SJCRH30 (cell line): Measurements from ENCODE around the gene BSCL2. TPM values are rescaled to one million over a fixed set of nuclear protein-coding genes. Genes with fewer than 3 reads are reported as not detected.

Source experiments
- DNase-seq, 2 experiments: peaks; one replicate each; pipeline ENCODE4 v3.0.0-alpha.2; 2015 to 2020
- H3K27ac ChIP-seq: fragments of 250-450 bp; sonication (Bioruptor Pico); 2 replicates; pipeline ENCODE4 v1.5.1; 2020; ENCODE audit warnings: mild to moderate bottlenecking, moderate library complexity
- H3K27me3 ChIP-seq: fragments of 250-450 bp; sonication (Bioruptor Pico); 2 replicates; pipeline ENCODE4 v1.5.1; 2020; ENCODE audit warnings: mild to moderate bottlenecking, moderate library complexity
- H3K36me3 ChIP-seq: fragments of 250-450 bp; sonication (Bioruptor Pico); 2 replicates; pipeline ENCODE4 v1.5.1; 2020; ENCODE audit warnings: mild to moderate bottlenecking, moderate library complexity
- H3K4me1 ChIP-seq: fragments of 250-450 bp; sonication (Bioruptor Pico); 2 replicates; pipeline ENCODE4 v1.5.1; 2020; ENCODE audit warnings: mild to moderate bottlenecking, moderate library complexity
- H3K4me3 ChIP-seq: fragments of 250-450 bp; sonication (Bioruptor Pico); 2 replicates; pipeline ENCODE4 v1.5.1; 2020; ENCODE audit warnings: mild to moderate bottlenecking, moderate library complexity
- H3K9me3 ChIP-seq: fragments of 250-450 bp; sonication (Bioruptor Pico); replicated peaks from 2 replicates; pipeline ENCODE4 v1.5.1; 2020; ENCODE audit warnings: mild to moderate bottlenecking, moderate library complexity
- total RNA-seq: library from RNA; depleted of rRNA; stranded (reverse); fragments of >200 nt; shearing (Covaris generic); gene quantifications from 2 replicates; pipeline ENCODE4 v1.2.3, GENCODE V29; 2014

BSCL2 gene
- total RNA-seq, 1 experiment from 2014 or later = 26.1 TPM

- H3K4me3 ChIP-seq = peak within 1 kb of the TSS; percentile 79
- H3K36me3 ChIP-seq = peaks cover 39% of the 10 kb centered on the region
- H3K4me1 ChIP-seq = no peaks in the 10 kb centered on the region; the same call in 1 of the 2 replicates
- H3K27ac ChIP-seq = peak within 1 kb of the TSS; percentile 93
- H3K9me3 ChIP-seq = no peaks in the 10 kb centered on the region
- peak; percentile 98 to 99 for DNase-seq
- no peaks in the 10 kb centered on the region for H3K27me3 ChIP-seq
Measured at GRCh38 chr11:62727165-62727871, 20.1 kb upstream of the BSCL2 start, which contains the start of gene HNRNPUL2. HNRNPUL2 (minus strand) TSS chr11:62727457; CDS start chr11:62727156, 301 bp downstream.

- no peaks in the 10 kb centered on the region for H3K27me3 ChIP-seq
- peak overlapping the region; percentile 93; the same call in 1 of the 2 replicates for H3K27ac ChIP-seq
- peaks cover 44% of the 10 kb centered on the region for H3K36me3 ChIP-seq
- no peaks in the 10 kb centered on the region; the same call in 1 of the 2 replicates for H3K4me1 ChIP-seq
- DNase-seq = no peak
- H3K4me3 ChIP-seq = peak overlapping the region; percentile 79
- no peaks in the 10 kb centered on the region for H3K9me3 ChIP-seq
Measured at GRCh38 chr11:62726915-62727164, 19.6 kb upstream of the BSCL2 start.

- Histone ChIP-seq H3K4me1 (no peaks in the 10 kb centered on the region; the same call in 1 of the 2 replicates), H3K4me3 (peak overlapping the region; percentile 79), H3K27me3 (no peaks in the 10 kb centered on the region), H3K36me3 (peaks cover 49% of the 10 kb centered on the region), H3K27ac (no peak overlapping the region; the same call in 1 of the 2 replicates), H3K9me3 (no peaks in the 10 kb centered on the region)
- peak in 1 of 2 experiments; percentile 18 for DNase-seq
Measured at GRCh38 chr11:62726156-62726914, 19.1 kb upstream of the BSCL2 start.

- Histone ChIP-seq H3K27ac (no peak overlapping the region), H3K36me3 (peaks cover 51% of the 10 kb centered on the region), H3K27me3 (no peaks in the 10 kb centered on the region)
Measured at GRCh38 chr11:62725646-62726045, 18.4 kb upstream of the BSCL2 start.

GRCh38 chr11:62724171-62724570 is 16.9 kb upstream of the BSCL2 start:
- no peaks in the 10 kb centered on the region for H3K27me3 ChIP-seq
- peak overlapping the region; percentile 79 for H3K4me3 ChIP-seq
- DNase-seq = no peak
- peaks cover 62% of the 10 kb centered on the region for H3K36me3 ChIP-seq
- H3K27ac ChIP-seq = no peak overlapping the region
- no peaks in the 10 kb centered on the region; the same call in 1 of the 2 replicates for H3K4me1 ChIP-seq
- H3K9me3 ChIP-seq = no peaks in the 10 kb centered on the region

More at GRCh38 chr11:62725646-62726045, 18.4 kb upstream of the BSCL2 start:
- no peaks in the 10 kb centered on the region for H3K9me3 ChIP-seq
- no peaks in the 10 kb centered on the region; the same call in 1 of the 2 replicates for H3K4me1 ChIP-seq
- no peak for DNase-seq
- H3K4me3 ChIP-seq = peak overlapping the region; percentile 79

GRCh38 chr11:62721994-62722393 is 14.8 kb upstream of the BSCL2 start:
- H3K4me1 ChIP-seq = no peaks in the 10 kb centered on the region; the same call in 1 of the 2 replicates
- peaks cover 82% of the 10 kb centered on the region for H3K36me3 ChIP-seq
- H3K27ac ChIP-seq = no peak overlapping the region
- no peak for DNase-seq
- no peak overlapping the region for H3K4me3 ChIP-seq
- no peaks in the 10 kb centered on the region for H3K9me3 ChIP-seq
- no peaks in the 10 kb centered on the region for H3K27me3 ChIP-seq

GRCh38 chr11:62719302-62719978 is 12.2 kb upstream of the BSCL2 start:
- no peaks in the 10 kb centered on the region; the same call in 1 of the 2 replicates for H3K4me1 ChIP-seq
- no peaks in the 10 kb centered on the region for H3K9me3 ChIP-seq
- H3K27ac ChIP-seq = no peak overlapping the region
- DNase-seq = no peak
- no peak overlapping the region for H3K4me3 ChIP-seq
- no peaks in the 10 kb centered on the region for H3K27me3 ChIP-seq
- peaks cover 90% of the 10 kb centered on the region for H3K36me3 ChIP-seq

GRCh38 chr11:62716816-62717215 is 9.6 kb upstream of the BSCL2 start:
- H3K4me1 ChIP-seq = no peaks in the 10 kb centered on the region
- DNase-seq = no peak

GRCh38 chr11:62716206-62716605 is 9.0 kb upstream of the BSCL2 start:
- H3K36me3 ChIP-seq = peaks cover 87% of the 10 kb centered on the region
- DNase-seq = no peak
- H3K4me1 ChIP-seq = no peaks in the 10 kb centered on the region
- no peak overlapping the region for H3K4me3 ChIP-seq
- H3K9me3 ChIP-seq = no peaks in the 10 kb centered on the region
- H3K27ac ChIP-seq = no peak overlapping the region
- no peaks in the 10 kb centered on the region for H3K27me3 ChIP-seq

More at GRCh38 chr11:62716816-62717215, 9.6 kb upstream of the BSCL2 start:
- H3K27me3 ChIP-seq = no peaks in the 10 kb centered on the region
- H3K27ac ChIP-seq = no peak overlapping the region
- H3K4me3 ChIP-seq = no peak overlapping the region
- H3K9me3 ChIP-seq = no peaks in the 10 kb centered on the region
- H3K36me3 ChIP-seq = peaks cover 87% of the 10 kb centered on the region

- Histone ChIP-seq H3K27ac (no peak overlapping the region), H3K9me3 (no peaks in the 10 kb centered on the region), H3K4me3 (no peak overlapping the region), H3K36me3 (peaks cover 89% of the 10 kb centered on the region), H3K27me3 (no peaks in the 10 kb centered on the region), H3K4me1 (no peaks in the 10 kb centered on the region)
- DNase-seq = no peak
Measured at GRCh38 chr11:62715150-62716130, 8.2 kb upstream of the BSCL2 start.

- Histone ChIP-seq H3K4me1 (peaks cover 4% of the 10 kb centered on the region; the same call in 1 of the 2 replicates), H3K27me3 (no peaks in the 10 kb centered on the region), H3K36me3 (peaks cover 79% of the 10 kb centered on the region), H3K27ac (no peak overlapping the region), H3K4me3 (no peak overlapping the region), H3K9me3 (no peaks in the 10 kb centered on the region)
- DNase-seq = no peak
Measured at GRCh38 chr11:62713343-62713742, 6.1 kb upstream of the BSCL2 start.

- H3K4me3 ChIP-seq = no peak overlapping the region
- no peak for DNase-seq
- H3K9me3 ChIP-seq = no peaks in the 10 kb centered on the region
- H3K27me3 ChIP-seq = no peaks in the 10 kb centered on the region
- peaks cover 75% of the 10 kb centered on the region for H3K36me3 ChIP-seq
- H3K4me1 ChIP-seq = peaks cover 4% of the 10 kb centered on the region; the same call in 1 of the 2 replicates
- H3K27ac ChIP-seq = no peak overlapping the region
Measured at GRCh38 chr11:62712861-62713260, 5.6 kb upstream of the BSCL2 start.

- H3K4me1 ChIP-seq = peaks cover 4% of the 10 kb centered on the region
- DNase-seq = no peak
- no peak overlapping the region for H3K27ac ChIP-seq
- H3K27me3 ChIP-seq = no peaks in the 10 kb centered on the region
- H3K4me3 ChIP-seq = no peak overlapping the region
- no peaks in the 10 kb centered on the region for H3K9me3 ChIP-seq
- H3K36me3 ChIP-seq = peaks cover 69% of the 10 kb centered on the region
Measured at GRCh38 chr11:62712276-62712812, 5.1 kb upstream of the BSCL2 start.

- H3K4me1 ChIP-seq = peaks cover 11% of the 10 kb centered on the region
- DNase-seq = peak; percentile 14 to 25
- H3K9me3 ChIP-seq = no peaks in the 10 kb centered on the region
- H3K27ac ChIP-seq = peak overlapping the region; percentile 79
- H3K36me3 ChIP-seq = peaks cover 47% of the 10 kb centered on the region
- H3K4me3 ChIP-seq = peak overlapping the region; percentile 55
- H3K27me3 ChIP-seq = no peaks in the 10 kb centered on the region
Measured at GRCh38 chr11:62710001-62710345, 2.7 kb upstream of the BSCL2 start.
